Measurements from ENCODE around the gene ARMH2. TPM values are rescaled to one million over a fixed set of nuclear protein-coding genes. Genes with fewer than 3 reads are reported as not detected.
"Not testable (repeated sequence)": the region's sequence is repeated elsewhere in the genome, so short reads cannot be mapped to it uniquely, and the experiment has no call there.

Gene ARMH2
- total and polyA plus RNA-seq, 2 donors (not counting 1 experiment from before 2014, with no cell fraction given) = 0.43 to 5.0 TPM

- H3K4me1 Mint-ChIP-seq = no peaks in the 10 kb centered on the region
- Histone ChIP-seq H2AFZ (ENCODE audit: insufficient read depth, low read depth, low read length, poor library complexity, severe bottlenecking) (no peak overlapping the region), H4K20me1 (ENCODE audit: control insufficient read depth, insufficient read depth, low read length, poor library complexity, severe bottlenecking) (no peaks in the 10 kb centered on the region), H3K4me1 (ENCODE audit: control insufficient read depth in 2 of 2, insufficient read depth in 2 of 2, low read length in 2 of 2) (no peaks in the 10 kb centered on the region), H3K27me3 (replicated peaks in 1 of 4; ENCODE audit: control extremely low read depth in 1 of 4, control insufficient read depth in 3 of 4, insufficient read depth in 4 of 4, low read length in 3 of 4) (no peaks in the 10 kb centered on the region), H3K79me2 (ENCODE audit: control insufficient read depth, insufficient read depth, low read length) (no peaks in the 10 kb centered on the region), H3K4me3 (ENCODE audit: control extremely low read depth in 1 of 5, extremely low read depth in 1 of 5, insufficient read depth in 1 of 5, low read depth in 2 of 5, low read length in 4 of 5) (no peak overlapping the region), H3K9me3 (ENCODE audit: control extremely low read depth in 1 of 3, control insufficient read depth in 2 of 3, insufficient read depth in 1 of 3, low read length in 2 of 3) (no peaks in the 10 kb centered on the region), H3K4me2 (replicated peaks; ENCODE audit: low read depth, low read length, poor library complexity, severe bottlenecking) (no peak overlapping the region), H3K36me3 (replicated peaks in 1 of 2; ENCODE audit: control extremely low read depth in 1 of 2, control insufficient read depth in 1 of 2, extremely low read depth in 1 of 2, insufficient read depth in 2 of 2, low read length in 1 of 2) (no peaks in the 10 kb centered on the region), H3K27ac (ENCODE audit: low read length in 2 of 2) (no peak overlapping the region), H3K9ac (ENCODE audit: low read length) (no peak overlapping the region)
- intact Hi-C loops (cut with micrococcal nuclease) = no loop called here
- no peak for DNase-seq
- H3K27ac Mint-ChIP-seq = no peak overlapping the region
- ChIA-PET POLR2A (no interaction called here), CTCF (interaction anchor here (1.3 kb wide), 1 partner anchor 315 kb away, joined by 3 read pairs; no protein-coding TSS in a partner anchor)
- no peak for TF ChIP-seq EZH2 (IDR thresholded peaks at IDR 0.05; ENCODE audit: borderline replicate concordance, insufficient read depth, low read depth, low read length, poor library complexity, severe bottlenecking)
- TF ChIP-seq CTCF (IDR thresholded peaks at IDR 0.05) = no peak
- no peak overlapping the region for H3K4me3 Mint-ChIP-seq
- no peak for ATAC-seq (ENCODE audit: low read depth)
- no peaks in the 10 kb centered on the region for H3K9me3 Mint-ChIP-seq (ENCODE audit: insufficient read depth)
- H3K27me3 Mint-ChIP-seq = peaks cover 7% of the 10 kb centered on the region
Observed at GRCh38 chr6:24755279-24755678, 43.4 kb downstream of the ARMH2 start.

DNA sequence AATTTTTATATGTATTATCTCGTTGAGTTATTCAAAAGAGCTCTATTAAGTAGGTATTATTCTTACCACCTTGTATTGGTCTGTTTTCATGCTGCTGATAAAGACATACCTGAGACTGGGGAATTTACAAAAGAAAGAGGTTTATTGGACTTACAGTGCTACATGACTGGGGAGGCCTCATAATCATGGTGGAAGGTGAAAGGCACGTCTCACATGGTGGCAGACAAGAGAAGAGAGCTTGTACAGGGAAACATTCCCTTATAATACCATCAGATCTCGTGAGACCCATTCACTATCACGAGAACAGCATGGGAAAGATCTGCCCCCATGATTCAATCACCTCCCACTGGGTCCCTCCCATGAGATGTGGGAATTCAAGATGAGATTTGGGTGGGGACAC lies 44.3 kb downstream of the ARMH2 start:
- H3K4me1 ChIP-seq (ENCODE audit: control insufficient read depth in 2 of 2, insufficient read depth in 2 of 2, low read length in 2 of 2); H3K27ac Mint-ChIP-seq; H3K9me3 Mint-ChIP-seq (ENCODE audit: insufficient read depth); H3K79me2 ChIP-seq (ENCODE audit: control insufficient read depth, insufficient read depth, low read length); H3K36me3 ChIP-seq (replicated peaks in 1 of 2; ENCODE audit: control extremely low read depth in 1 of 2, control insufficient read depth in 1 of 2, extremely low read depth in 1 of 2, insufficient read depth in 2 of 2, low read length in 1 of 2); H3K9me3 ChIP-seq (ENCODE audit: control extremely low read depth in 1 of 3, control insufficient read depth in 2 of 3, insufficient read depth in 1 of 3, low read length in 2 of 3); H2AFZ ChIP-seq (ENCODE audit: insufficient read depth, low read depth, low read length, poor library complexity, severe bottlenecking); DNase-seq; H4K20me1 ChIP-seq (ENCODE audit: control insufficient read depth, insufficient read depth, low read length, poor library complexity, severe bottlenecking); H3K4me2 ChIP-seq (replicated peaks; ENCODE audit: low read depth, low read length, poor library complexity, severe bottlenecking); H3K27me3 Mint-ChIP-seq; intact Hi-C loops (cut with micrococcal nuclease); H3K27ac ChIP-seq (ENCODE audit: low read length in 2 of 2); H3K4me1 Mint-ChIP-seq; H3K4me3 Mint-ChIP-seq; H3K27me3 ChIP-seq (replicated peaks in 1 of 4; ENCODE audit: control extremely low read depth in 1 of 4, control insufficient read depth in 3 of 4, insufficient read depth in 4 of 4, low read length in 3 of 4); ATAC-seq (ENCODE audit: low read depth); H3K9ac ChIP-seq (ENCODE audit: low read length); H3K4me3 ChIP-seq (ENCODE audit: control extremely low read depth in 1 of 5, extremely low read depth in 1 of 5, insufficient read depth in 1 of 5, low read depth in 2 of 5, low read length in 4 of 5): not testable (repeated sequence)
- ChIA-PET CTCF (interaction anchor here (0.5 to 0.8 kb wide), 2 partner anchors 173 to 230 kb away, joined by 3 read pairs; no protein-coding TSS in a partner anchor), POLR2A (interaction anchor here (0.6 to 1.1 kb wide), 2 partner anchors 35 to 88 kb away, joined by 3 to 5 read pairs; partner anchors contain the start of genes ACOT13, C6orf62 and TDP2)
- no CpG with 5 or more reads among the region's 4 CpGs for WGBS (ENCODE audit: insufficient coverage)
